Measurements from ENCODE around the gene BSN. TPM values are rescaled to one million over a fixed set of nuclear protein-coding genes. Genes with fewer than 3 reads are reported as not detected.

The BSN gene
- total and polyA plus RNA-seq, 2 donors (not counting 1 experiment from before 2014, with no cell fraction given), result 0.03 to 0.20 TPM

- Histone ChIP-seq H3K9ac (ENCODE audit: low read length) (no peak overlapping the region), H3K4me3 (ENCODE audit: control extremely low read depth in 1 of 5, extremely low read depth in 1 of 5, insufficient read depth in 1 of 5, low read depth in 2 of 5, low read length in 4 of 5) (no peak overlapping the region), H3K4me1 (ENCODE audit: control insufficient read depth in 2 of 2, insufficient read depth in 2 of 2, low read length in 2 of 2) (no peaks in the 10 kb centered on the region), H3K4me2 (replicated peaks; ENCODE audit: low read depth, low read length, poor library complexity, severe bottlenecking) (no peak overlapping the region), H3K79me2 (ENCODE audit: control insufficient read depth, insufficient read depth, low read length) (peaks cover 59% of the 10 kb centered on the region), H2AFZ (ENCODE audit: insufficient read depth, low read depth, low read length, poor library complexity, severe bottlenecking) (no peak overlapping the region), H3K9me3 (ENCODE audit: control extremely low read depth in 1 of 3, control insufficient read depth in 2 of 3, insufficient read depth in 1 of 3, low read length in 2 of 3) (no peaks in the 10 kb centered on the region), H3K27me3 (replicated peaks in 1 of 4; ENCODE audit: control extremely low read depth in 1 of 4, control insufficient read depth in 3 of 4, insufficient read depth in 4 of 4, low read length in 3 of 4) (no peaks in the 10 kb centered on the region), H3K27ac (ENCODE audit: low read length in 2 of 2) (no peak overlapping the region), H3K36me3 (replicated peaks in 1 of 2; ENCODE audit: control extremely low read depth in 1 of 2, control insufficient read depth in 1 of 2, extremely low read depth in 1 of 2, insufficient read depth in 2 of 2, low read length in 1 of 2) (peaks cover 6 to 39% of the 10 kb centered on the region in 2 experiments), H4K20me1 (ENCODE audit: control insufficient read depth, insufficient read depth, low read length, poor library complexity, severe bottlenecking) (peaks cover 28% of the 10 kb centered on the region)
- Mint-ChIP-seq H3K27me3 (no peaks in the 10 kb centered on the region), H3K9me3 (ENCODE audit: insufficient read depth) (no peaks in the 10 kb centered on the region), H3K4me1 (peaks cover 1% of the 10 kb centered on the region), H3K27ac (no peak overlapping the region), H3K4me3 (no peak overlapping the region)
- intact Hi-C loops (cut with micrococcal nuclease), result no loop called here
- WGBS (ENCODE audit: insufficient coverage), result no CpG with 5 or more reads among the region's 2 CpGs
- DNase-seq (no peak), ATAC-seq (ENCODE audit: low read depth) (no peak)
- ChIA-PET CTCF (no interaction called here), POLR2A (no interaction called here)
- TF ChIP-seq CTCF (IDR thresholded peaks at IDR 0.05) (no peak), EZH2 (IDR thresholded peaks at IDR 0.05; ENCODE audit: borderline replicate concordance, insufficient read depth, low read depth, low read length, poor library complexity, severe bottlenecking) (no peak)
These were observed 42.6 kb upstream of the BSN start for GRCh38 chr3:49511639-49512038.

- Mint-ChIP-seq H3K4me1 (peaks cover 2% of the 10 kb centered on the region), H3K4me3 (no peak overlapping the region), H3K27me3 (no peaks in the 10 kb centered on the region), H3K27ac (no peak overlapping the region), H3K9me3 (ENCODE audit: insufficient read depth) (no peaks in the 10 kb centered on the region)
- TF ChIP-seq CTCF (IDR thresholded peaks at IDR 0.05) (no peak), EZH2 (IDR thresholded peaks at IDR 0.05; ENCODE audit: borderline replicate concordance, insufficient read depth, low read depth, low read length, poor library complexity, severe bottlenecking) (no peak)
- H3K4me1 ChIP-seq (ENCODE audit: control insufficient read depth in 2 of 2, insufficient read depth in 2 of 2, low read length in 2 of 2), result no peaks in the 10 kb centered on the region
- no peaks in the 10 kb centered on the region for H3K9me3 ChIP-seq (ENCODE audit: control extremely low read depth in 1 of 3, control insufficient read depth in 2 of 3, insufficient read depth in 1 of 3, low read length in 2 of 3)
- peaks cover 6 to 45% of the 10 kb centered on the region in 2 experiments for H3K36me3 ChIP-seq (replicated peaks in 1 of 2; ENCODE audit: control extremely low read depth in 1 of 2, control insufficient read depth in 1 of 2, extremely low read depth in 1 of 2, insufficient read depth in 2 of 2, low read length in 1 of 2)
- H3K9ac ChIP-seq (ENCODE audit: low read length), result no peak overlapping the region
- ChIA-PET CTCF (interaction anchor here (1.3 kb wide), 1 partner anchor 27 kb away, joined by 3 read pairs; no protein-coding TSS in a partner anchor), POLR2A (no interaction called here)
- H3K4me3 ChIP-seq (ENCODE audit: control extremely low read depth in 1 of 5, extremely low read depth in 1 of 5, insufficient read depth in 1 of 5, low read depth in 2 of 5, low read length in 4 of 5), result no peak overlapping the region
- ATAC-seq (ENCODE audit: low read depth) (no peak), DNase-seq (no peak)
- H3K27ac ChIP-seq (ENCODE audit: low read length in 2 of 2), result no peak overlapping the region
- H2AFZ ChIP-seq (ENCODE audit: insufficient read depth, low read depth, low read length, poor library complexity, severe bottlenecking), result no peak overlapping the region
- WGBS (ENCODE audit: insufficient coverage), result no CpG with 5 or more reads among the region's 1 CpG
- intact Hi-C loops (cut with micrococcal nuclease), result no loop called here
- peaks cover 34% of the 10 kb centered on the region for H4K20me1 ChIP-seq (ENCODE audit: control insufficient read depth, insufficient read depth, low read length, poor library complexity, severe bottlenecking)
- peaks cover 59% of the 10 kb centered on the region for H3K79me2 ChIP-seq (ENCODE audit: control insufficient read depth, insufficient read depth, low read length)
- no peak overlapping the region for H3K4me2 ChIP-seq (replicated peaks; ENCODE audit: low read depth, low read length, poor library complexity, severe bottlenecking)
- H3K27me3 ChIP-seq (replicated peaks in 1 of 4; ENCODE audit: control extremely low read depth in 1 of 4, control insufficient read depth in 3 of 4, insufficient read depth in 4 of 4, low read length in 3 of 4), result no peaks in the 10 kb centered on the region
These were observed 41.4 kb upstream of the BSN start for GRCh38 chr3:49512781-49513355.
